ENCODE measurements around the gene PPL.
A peak's percentile ranks its signal among the peaks of the same experiment; 100 is the strongest.

The PPL gene

DNA sequence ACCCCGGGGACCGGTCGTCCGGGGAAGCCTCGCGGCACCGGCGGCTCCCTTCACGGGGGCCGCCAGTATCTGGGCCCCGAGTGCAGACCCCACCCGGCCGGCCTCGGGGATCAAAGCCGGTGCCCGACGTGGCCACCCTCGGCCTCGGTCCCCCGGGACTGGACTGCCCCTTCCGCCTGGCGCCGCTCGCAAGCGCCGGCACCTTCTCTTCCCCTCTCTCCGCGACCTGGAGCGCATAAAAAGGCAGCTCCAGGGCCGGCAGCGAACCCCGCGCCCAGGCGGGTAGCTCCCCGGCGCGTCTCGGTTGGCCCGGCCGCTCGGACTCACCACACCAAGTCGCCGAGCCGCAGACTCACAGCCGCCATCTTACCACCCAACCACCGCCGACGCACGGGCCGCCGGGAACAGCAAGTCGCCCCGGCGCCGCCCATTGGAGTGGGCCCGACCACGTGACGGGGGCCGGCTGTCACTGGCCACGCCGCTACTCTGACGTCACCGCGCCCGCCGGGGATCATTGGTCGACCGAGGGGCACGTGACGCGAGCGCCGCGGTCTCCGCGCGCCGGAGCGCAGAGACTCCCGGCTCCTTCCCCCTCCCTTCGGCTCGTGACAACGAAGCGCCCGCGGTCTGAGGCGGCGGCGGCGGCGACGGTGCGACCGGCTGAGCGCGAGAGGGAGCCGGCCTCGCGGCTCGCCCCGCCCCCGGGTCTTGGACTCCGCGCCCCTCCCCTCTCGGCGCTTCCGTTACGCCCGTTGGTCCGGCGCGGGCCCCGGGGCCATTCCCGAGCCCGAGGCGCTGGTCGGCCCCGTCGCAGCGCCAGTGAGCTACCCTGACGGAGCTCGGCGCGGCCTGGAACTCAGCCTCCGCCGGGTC, 89.8 kb downstream of the PPL start, which contains the start of the genes GLYR1 and UBN1:
Gene GLYR1 (minus strand): TSS at position 388 of the 873 bp plus-strand sequence. CDS start 23 bp downstream, at position 365.
Gene UBN1 (plus strand): TSS at position 581 of the 873 bp plus-strand sequence. CDS start 5,437 bp downstream, outside the sequence.
- Histone ChIP-seq H3K36me3 (ENCODE audit: insufficient read depth, insufficient read length, low read length) (peaks cover 49% of the 10 kb centered on the region), H3K4me1 (ENCODE audit: insufficient read depth, insufficient read length) (no peaks in the 10 kb centered on the region), H3K9ac (ENCODE audit: insufficient read length, low read depth) (peak within 1 kb of the TSS; percentile 96), H3K27me3 (ENCODE audit: insufficient read depth, insufficient read length) (no peaks in the 10 kb centered on the region), H3K9me3 (ENCODE audit: insufficient read depth, low read length) (no peaks in the 10 kb centered on the region), H3K4me3 (ENCODE audit: insufficient read length, low read depth) (peak within 1 kb of the TSS; percentile 90)
- peak; percentile 99 for DNase-seq (ENCODE audit: low read depth, low spot score)
- TF ChIP-seq SUZ12 (IDR thresholded peaks at IDR 0.05; ENCODE audit: extremely low read depth, insufficient read depth, insufficient read length) = no peak
- no peak for TF ChIP-seq ZNF274 (IDR thresholded peaks at IDR 0.05; ENCODE audit: low read depth, low read length)
- peak; percentile 82 for TF ChIP-seq YY1 (IDR thresholded peaks at IDR 0.05; ENCODE audit: insufficient read depth, insufficient read length)

DNA sequence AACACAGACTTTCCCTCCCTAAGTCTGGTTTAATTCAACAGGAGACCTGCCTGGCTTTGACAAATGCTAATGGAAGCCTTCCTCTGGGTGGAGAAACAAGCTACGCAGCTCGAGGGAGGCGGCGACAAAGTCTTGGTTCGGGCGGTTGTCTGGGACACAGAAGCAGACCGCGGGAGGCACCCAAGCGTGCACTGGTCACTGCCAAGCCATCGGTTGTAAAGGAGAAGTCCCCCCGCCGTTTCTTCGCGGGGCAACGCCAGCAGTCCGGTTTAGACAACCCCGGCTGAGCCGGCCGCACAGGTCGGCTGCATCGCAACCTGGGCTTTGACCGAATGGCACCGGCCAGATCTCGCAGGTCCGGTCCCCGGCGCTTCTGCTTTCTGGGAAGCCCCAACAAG, 90.4 kb downstream of the PPL start:
- Histone ChIP-seq H3K36me3 (ENCODE audit: insufficient read depth, insufficient read length, low read length) (peaks cover 54% of the 10 kb centered on the region), H3K9ac (ENCODE audit: insufficient read length, low read depth) (peak overlapping the region; percentile 96), H3K27me3 (ENCODE audit: insufficient read depth, insufficient read length) (no peaks in the 10 kb centered on the region), H3K9me3 (ENCODE audit: insufficient read depth, low read length) (no peaks in the 10 kb centered on the region), H3K4me1 (ENCODE audit: insufficient read depth, insufficient read length) (no peaks in the 10 kb centered on the region), H3K4me3 (ENCODE audit: insufficient read length, low read depth) (peak overlapping the region; percentile 90)
- DNase-seq (ENCODE audit: low read depth, low spot score) = no peak
- TF ChIP-seq ZNF274 (IDR thresholded peaks at IDR 0.05; ENCODE audit: low read depth, low read length) (no peak), YY1 (IDR thresholded peaks at IDR 0.05; ENCODE audit: insufficient read depth, insufficient read length) (no peak), SUZ12 (IDR thresholded peaks at IDR 0.05; ENCODE audit: extremely low read depth, insufficient read depth, insufficient read length) (no peak)

DNA sequence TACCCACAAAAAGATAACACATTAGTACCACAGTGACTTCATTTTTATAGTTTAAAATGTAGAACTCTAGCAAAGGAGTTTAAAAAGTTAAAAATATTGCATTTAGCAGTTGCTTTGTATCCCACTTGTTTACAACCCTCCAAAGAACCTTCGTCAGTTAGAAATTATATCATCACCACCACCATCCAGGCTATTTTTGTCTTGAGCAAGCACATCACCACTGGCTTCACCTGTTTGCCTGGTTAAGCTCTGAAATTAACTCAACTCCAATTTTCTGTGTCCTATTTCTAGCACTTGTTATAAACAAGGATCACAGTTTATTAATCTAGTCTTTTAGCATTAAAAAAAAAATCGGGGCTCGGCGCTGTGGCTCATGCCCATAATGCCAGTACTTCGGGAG, 96.0 kb downstream of the PPL start:
- H3K36me3 ChIP-seq (ENCODE audit: insufficient read depth, insufficient read length, low read length) = peaks cover 92% of the 10 kb centered on the region
- H3K27me3 ChIP-seq (ENCODE audit: insufficient read depth, insufficient read length) = no peaks in the 10 kb centered on the region
- TF ChIP-seq ZNF274 (IDR thresholded peaks at IDR 0.05; ENCODE audit: low read depth, low read length) (no peak), YY1 (IDR thresholded peaks at IDR 0.05; ENCODE audit: insufficient read depth, insufficient read length) (no peak), SUZ12 (IDR thresholded peaks at IDR 0.05; ENCODE audit: extremely low read depth, insufficient read depth, insufficient read length) (no peak)
- no peaks in the 10 kb centered on the region for H3K9me3 ChIP-seq (ENCODE audit: insufficient read depth, low read length)
- H3K4me1 ChIP-seq (ENCODE audit: insufficient read depth, insufficient read length) = no peaks in the 10 kb centered on the region
- H3K4me3 ChIP-seq (ENCODE audit: insufficient read length, low read depth) = no peak overlapping the region
- DNase-seq (ENCODE audit: low read depth, low spot score) = no peak
- no peak overlapping the region for H3K9ac ChIP-seq (ENCODE audit: insufficient read length, low read depth)

DNA sequence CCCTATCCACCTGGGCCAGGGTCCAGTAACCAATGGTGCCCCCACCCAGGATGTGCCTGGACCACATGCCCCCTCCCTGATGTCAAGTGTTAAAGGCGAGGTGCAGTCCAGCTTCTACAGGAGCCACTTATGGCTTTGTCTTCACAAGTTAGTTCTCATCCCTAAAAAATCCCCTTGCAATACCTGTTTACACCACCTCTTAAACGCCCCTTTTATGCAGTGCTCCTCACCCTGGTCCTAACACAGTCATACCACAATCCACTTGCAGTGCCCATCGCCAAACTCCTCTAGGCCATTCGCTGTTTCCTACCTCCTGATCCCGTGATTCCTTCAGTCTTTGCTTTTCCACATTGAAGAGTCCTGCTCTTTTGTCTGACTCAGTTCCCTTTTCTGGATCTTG, 97.0 kb downstream of the PPL start:
- H3K9ac ChIP-seq (ENCODE audit: insufficient read length, low read depth) = no peak overlapping the region
- H3K36me3 ChIP-seq (ENCODE audit: insufficient read depth, insufficient read length, low read length) = peaks cover 89% of the 10 kb centered on the region
- no peaks in the 10 kb centered on the region for H3K4me1 ChIP-seq (ENCODE audit: insufficient read depth, insufficient read length)
- no peaks in the 10 kb centered on the region for H3K27me3 ChIP-seq (ENCODE audit: insufficient read depth, insufficient read length)
- no peak for DNase-seq (ENCODE audit: low read depth, low spot score)
- no peaks in the 10 kb centered on the region for H3K9me3 ChIP-seq (ENCODE audit: insufficient read depth, low read length)
- no peak for TF ChIP-seq YY1 (IDR thresholded peaks at IDR 0.05; ENCODE audit: insufficient read depth, insufficient read length)
- TF ChIP-seq SUZ12 (IDR thresholded peaks at IDR 0.05; ENCODE audit: extremely low read depth, insufficient read depth, insufficient read length) = no peak
- no peak for TF ChIP-seq ZNF274 (IDR thresholded peaks at IDR 0.05; ENCODE audit: low read depth, low read length)
- no peak overlapping the region for H3K4me3 ChIP-seq (ENCODE audit: insufficient read length, low read depth)

DNA sequence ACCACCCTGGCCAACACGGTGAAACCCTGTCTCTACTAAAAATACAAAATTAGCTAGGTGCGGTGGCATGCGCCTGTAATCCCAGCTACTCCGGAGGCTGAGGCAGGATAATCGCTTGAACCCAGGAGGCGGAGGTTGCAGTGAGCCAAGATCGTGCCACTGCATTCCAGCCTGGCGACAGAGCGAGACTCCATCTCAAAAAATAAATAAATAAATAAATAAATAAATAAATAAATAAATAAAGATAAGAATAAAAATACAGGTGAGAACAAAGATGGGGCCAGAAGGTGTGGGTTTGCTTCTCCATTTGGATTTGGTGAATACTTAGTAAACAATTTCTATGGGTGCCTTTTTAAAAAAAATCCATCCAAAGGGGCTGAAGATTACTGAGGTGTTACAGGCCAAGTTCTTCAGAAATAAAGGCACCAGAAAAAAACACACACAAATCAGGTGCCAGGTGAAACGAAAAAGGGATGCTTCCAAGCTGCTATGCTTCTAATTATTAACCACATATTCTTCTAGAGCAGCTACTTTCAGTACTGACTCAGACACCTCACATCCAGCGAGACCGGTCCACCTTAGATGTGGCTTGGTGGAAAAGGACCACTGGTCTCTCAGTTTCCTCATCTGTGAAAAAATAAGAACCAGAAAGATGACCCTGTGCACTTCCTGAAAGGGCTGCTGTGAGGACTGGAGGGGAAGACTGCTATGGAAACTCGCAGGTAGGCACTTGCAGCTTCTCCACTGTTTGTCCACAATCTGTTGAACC, 99.0 kb downstream of the PPL start:
- H3K4me3 ChIP-seq (ENCODE audit: insufficient read length, low read depth) = no peak overlapping the region
- no peaks in the 10 kb centered on the region for H3K9me3 ChIP-seq (ENCODE audit: insufficient read depth, low read length)
- no peaks in the 10 kb centered on the region for H3K4me1 ChIP-seq (ENCODE audit: insufficient read depth, insufficient read length)
- H3K36me3 ChIP-seq (ENCODE audit: insufficient read depth, insufficient read length, low read length) = peaks cover 90% of the 10 kb centered on the region
- DNase-seq (ENCODE audit: low read depth, low spot score) = no peak
- no peak for TF ChIP-seq SUZ12 (IDR thresholded peaks at IDR 0.05; ENCODE audit: extremely low read depth, insufficient read depth, insufficient read length)
- TF ChIP-seq ZNF274 (IDR thresholded peaks at IDR 0.05; ENCODE audit: low read depth, low read length) = no peak
- TF ChIP-seq YY1 (IDR thresholded peaks at IDR 0.05; ENCODE audit: insufficient read depth, insufficient read length) = no peak
- H3K9ac ChIP-seq (ENCODE audit: insufficient read length, low read depth) = no peak overlapping the region
- no peaks in the 10 kb centered on the region for H3K27me3 ChIP-seq (ENCODE audit: insufficient read depth, insufficient read length)

DNA sequence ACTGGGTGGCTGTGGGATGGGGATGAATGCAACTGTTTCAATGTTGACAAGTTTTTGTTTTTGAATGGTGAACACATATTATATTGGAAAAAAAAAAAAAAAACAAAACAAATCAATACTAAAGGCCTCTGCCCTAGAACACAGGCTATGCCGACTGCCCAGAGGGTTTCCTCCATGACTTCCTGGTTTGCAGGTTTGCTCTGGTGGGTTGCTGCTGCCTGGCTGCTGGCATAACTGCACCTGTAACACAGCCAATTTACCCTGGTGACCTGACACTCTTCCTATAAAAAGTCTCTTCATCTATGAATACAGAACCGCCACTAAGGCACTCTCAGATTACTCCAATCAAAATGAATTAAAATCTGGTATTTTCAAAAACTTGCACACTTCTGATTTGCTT, 100.2 kb downstream of the PPL start:
- DNase-seq (ENCODE audit: low read depth, low spot score) = no peak
- no peaks in the 10 kb centered on the region for H3K27me3 ChIP-seq (ENCODE audit: insufficient read depth, insufficient read length)
- H3K4me1 ChIP-seq (ENCODE audit: insufficient read depth, insufficient read length) = no peaks in the 10 kb centered on the region
- H3K9me3 ChIP-seq (ENCODE audit: insufficient read depth, low read length) = no peaks in the 10 kb centered on the region
- no peak overlapping the region for H3K4me3 ChIP-seq (ENCODE audit: insufficient read length, low read depth)
- no peak overlapping the region for H3K9ac ChIP-seq (ENCODE audit: insufficient read length, low read depth)
- TF ChIP-seq SUZ12 (IDR thresholded peaks at IDR 0.05; ENCODE audit: extremely low read depth, insufficient read depth, insufficient read length) (no peak), ZNF274 (IDR thresholded peaks at IDR 0.05; ENCODE audit: low read depth, low read length) (no peak), YY1 (IDR thresholded peaks at IDR 0.05; ENCODE audit: insufficient read depth, insufficient read length) (no peak)
- peaks cover 91% of the 10 kb centered on the region for H3K36me3 ChIP-seq (ENCODE audit: insufficient read depth, insufficient read length, low read length)

DNA sequence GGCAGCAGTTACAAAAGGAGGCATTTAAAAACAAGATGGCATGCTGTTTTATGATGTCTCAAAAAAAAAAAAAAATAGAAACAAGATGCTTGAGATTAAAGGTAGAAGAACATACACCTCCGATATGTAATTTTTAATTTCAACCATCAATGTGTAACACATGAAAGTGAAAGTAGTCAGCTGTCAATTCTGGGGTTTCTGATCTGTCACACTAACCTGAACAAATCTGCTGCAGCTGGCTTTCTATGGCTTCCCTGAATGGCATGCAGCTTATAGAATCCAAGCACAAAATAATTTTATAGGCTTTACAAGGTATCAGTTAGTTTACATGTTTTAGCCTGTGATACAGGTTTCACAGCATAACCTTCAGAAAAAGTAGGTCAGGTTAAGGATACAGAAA, 103.4 kb downstream of the PPL start:
- Histone ChIP-seq H3K9me3 (ENCODE audit: insufficient read depth, low read length) (no peaks in the 10 kb centered on the region), H3K9ac (ENCODE audit: insufficient read length, low read depth) (no peak overlapping the region), H3K27me3 (ENCODE audit: insufficient read depth, insufficient read length) (no peaks in the 10 kb centered on the region), H3K4me1 (ENCODE audit: insufficient read depth, insufficient read length) (no peaks in the 10 kb centered on the region), H3K4me3 (ENCODE audit: insufficient read length, low read depth) (no peak overlapping the region), H3K36me3 (ENCODE audit: insufficient read depth, insufficient read length, low read length) (peaks cover 91% of the 10 kb centered on the region)
- DNase-seq (ENCODE audit: low read depth, low spot score) = no peak
- no peak for TF ChIP-seq SUZ12 (IDR thresholded peaks at IDR 0.05; ENCODE audit: extremely low read depth, insufficient read depth, insufficient read length)
- no peak for TF ChIP-seq ZNF274 (IDR thresholded peaks at IDR 0.05; ENCODE audit: low read depth, low read length)
- TF ChIP-seq YY1 (IDR thresholded peaks at IDR 0.05; ENCODE audit: insufficient read depth, insufficient read length) = no peak
